GM21360 (cell line): ENCODE data around the gene GDA.

Experiments used
- ATAC-seq: cut with Tn5 transposase; IDR thresholded peaks from one replicate; pipeline ENCODE4 v1.9.1; 2021; ENCODE audit warnings: mild to moderate bottlenecking, moderate library complexity; ENCODE audit not compliant: unreplicated experiment

The GDA gene

DNA sequence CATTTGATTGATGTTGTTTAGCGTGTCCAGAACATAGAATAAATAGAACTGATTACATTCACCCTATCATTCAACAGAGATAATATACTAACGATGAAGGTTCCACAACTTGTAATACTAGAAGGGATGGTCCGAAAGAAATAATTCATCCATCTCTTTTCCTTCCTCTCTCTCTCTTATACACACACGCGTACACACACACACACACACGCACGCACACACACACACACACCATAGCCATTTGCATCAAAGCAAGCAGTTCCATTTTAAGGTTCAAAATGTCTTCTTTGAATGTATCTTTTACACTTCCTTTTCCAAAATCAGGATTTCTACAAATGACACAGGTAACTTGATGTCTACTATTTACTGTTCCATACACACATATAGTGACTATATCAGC is 887 bp downstream of the GDA start:
- ATAC-seq = no peak

DNA sequence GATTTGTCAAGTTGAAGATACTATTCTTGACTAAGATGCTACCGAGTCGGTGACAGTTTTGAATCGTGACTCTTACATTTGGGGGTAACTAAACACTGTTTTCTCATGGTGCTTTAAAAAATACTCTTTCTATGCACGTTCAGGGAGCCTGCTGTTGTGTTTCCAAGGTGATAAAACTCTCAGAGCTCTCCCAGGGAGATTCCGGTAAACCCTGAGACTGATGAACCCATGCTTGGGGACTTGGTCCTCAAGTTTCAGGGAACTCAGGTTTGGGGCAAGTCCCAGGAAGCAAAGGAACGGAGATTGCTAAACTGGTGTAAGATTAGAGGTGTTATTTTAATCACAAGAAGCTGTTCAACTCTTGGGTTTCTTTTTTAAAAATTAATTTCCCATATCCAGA is 1.4 kb downstream of the GDA start:
- ATAC-seq = no peak

DNA sequence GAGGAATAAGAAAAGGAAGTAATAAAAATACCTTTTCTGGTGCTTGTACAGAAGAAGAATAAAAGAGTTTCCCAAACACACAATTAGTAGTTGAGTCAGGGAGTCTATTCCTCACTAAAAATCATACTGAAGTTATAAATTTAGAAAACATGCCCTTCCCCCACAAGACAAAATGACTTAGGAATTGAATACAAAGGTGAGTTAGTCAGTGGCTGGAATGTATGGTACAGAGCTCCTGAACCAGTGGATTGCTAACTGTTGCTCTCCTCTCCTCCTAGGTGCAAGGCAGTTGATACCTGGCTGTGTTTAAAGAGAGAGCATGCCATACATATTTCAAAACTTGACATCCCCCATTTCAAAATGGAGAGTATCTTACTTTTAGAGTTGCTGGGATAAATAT is 1.9 kb downstream of the GDA start:
- no peak for ATAC-seq

DNA sequence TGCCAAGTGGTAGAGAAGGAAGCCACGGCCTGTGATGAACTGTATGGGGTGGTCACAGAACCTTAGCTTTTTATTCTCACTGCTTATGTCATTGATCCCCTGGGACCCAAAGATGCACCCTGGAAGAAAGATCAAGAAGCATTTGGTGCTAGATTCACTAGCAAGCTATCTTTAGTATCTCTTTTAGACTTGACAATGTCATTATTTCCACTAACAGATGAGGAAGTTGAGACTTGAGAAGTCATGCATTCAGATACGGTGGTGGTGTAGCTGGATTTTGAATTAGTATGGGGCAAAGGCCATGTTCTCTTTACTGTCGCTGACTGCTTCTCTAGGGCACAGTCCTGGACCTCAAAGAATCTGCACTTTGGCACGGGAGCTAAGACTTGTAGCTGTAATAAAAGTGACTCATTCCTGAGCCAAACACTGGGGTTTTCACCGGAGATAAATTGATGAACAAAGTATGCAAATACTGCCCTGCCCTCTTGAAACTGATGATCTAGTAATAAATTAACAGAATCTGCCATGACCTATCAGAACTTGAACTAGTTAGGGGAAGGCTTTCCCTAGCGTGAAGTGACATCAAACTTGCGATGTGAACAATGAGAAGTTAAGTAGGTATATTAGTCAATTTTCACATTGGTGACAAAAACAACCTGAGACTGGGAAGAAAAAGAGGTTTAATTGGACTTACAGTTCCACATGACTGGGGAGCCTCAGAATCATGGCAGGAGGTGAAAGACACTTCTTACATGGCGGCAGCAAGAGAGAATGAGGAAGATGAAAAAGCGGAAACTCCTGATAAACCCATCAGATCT is 5.4 kb downstream of the GDA start:
- ATAC-seq = peak; percentile 67

DNA sequence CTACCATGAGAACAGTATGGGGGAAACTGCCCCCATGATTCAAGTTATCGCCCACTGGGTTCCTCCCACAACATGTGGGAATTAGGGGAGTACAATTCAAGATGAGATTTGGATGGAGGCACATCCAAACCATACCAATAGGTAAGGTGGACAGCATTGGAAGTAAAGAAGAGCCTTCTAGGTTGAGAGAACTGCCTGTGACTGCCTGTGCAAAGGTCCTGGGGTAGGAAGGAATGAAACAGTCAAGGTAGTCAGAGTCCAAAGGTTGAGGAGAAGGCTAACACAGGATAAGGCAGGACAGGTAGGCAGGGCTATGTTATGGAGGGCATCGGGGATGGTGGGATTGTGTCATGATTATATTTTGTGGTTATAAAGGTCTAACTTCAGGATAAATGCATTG is 6.1 kb downstream of the GDA start:
- ATAC-seq = no peak

DNA sequence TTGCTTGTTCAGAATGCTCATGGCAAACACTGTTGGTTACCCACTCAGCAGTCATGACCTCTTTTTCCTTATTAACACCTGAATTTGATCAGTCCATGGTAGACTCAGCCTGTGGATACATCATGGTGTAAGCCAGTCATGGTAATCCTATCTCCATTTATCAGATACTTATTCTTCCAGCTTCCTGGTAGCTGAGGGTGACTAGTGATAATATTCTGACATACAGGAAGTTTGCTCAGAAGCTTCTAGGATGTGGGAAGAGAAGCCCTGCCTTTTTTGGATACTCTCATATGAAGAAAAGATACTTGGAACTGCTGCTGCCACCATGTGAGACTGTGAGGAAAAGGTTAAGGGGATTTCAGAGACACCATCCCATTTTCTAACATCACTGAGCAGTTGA is 7.3 kb downstream of the GDA start:
- no peak for ATAC-seq

DNA sequence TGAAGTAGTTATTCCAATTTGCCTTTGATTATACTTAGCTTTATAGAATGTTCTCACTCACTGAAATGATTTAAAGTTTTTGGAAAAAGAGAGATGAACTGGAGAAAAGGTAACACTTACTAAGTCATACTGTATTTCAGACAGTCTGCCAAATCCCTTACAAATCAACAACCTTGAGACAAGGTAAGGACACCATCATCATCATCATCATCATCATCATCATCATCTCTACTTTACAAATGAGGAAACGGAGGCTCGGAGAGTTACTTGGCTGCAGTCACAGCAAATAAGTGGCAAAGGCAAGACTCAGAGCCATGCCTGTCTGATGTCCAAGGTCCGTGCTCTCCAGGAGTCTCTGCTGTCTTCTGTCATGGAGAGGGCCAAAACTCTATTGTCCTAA is 9.4 kb downstream of the GDA start:
- no peak for ATAC-seq

DNA sequence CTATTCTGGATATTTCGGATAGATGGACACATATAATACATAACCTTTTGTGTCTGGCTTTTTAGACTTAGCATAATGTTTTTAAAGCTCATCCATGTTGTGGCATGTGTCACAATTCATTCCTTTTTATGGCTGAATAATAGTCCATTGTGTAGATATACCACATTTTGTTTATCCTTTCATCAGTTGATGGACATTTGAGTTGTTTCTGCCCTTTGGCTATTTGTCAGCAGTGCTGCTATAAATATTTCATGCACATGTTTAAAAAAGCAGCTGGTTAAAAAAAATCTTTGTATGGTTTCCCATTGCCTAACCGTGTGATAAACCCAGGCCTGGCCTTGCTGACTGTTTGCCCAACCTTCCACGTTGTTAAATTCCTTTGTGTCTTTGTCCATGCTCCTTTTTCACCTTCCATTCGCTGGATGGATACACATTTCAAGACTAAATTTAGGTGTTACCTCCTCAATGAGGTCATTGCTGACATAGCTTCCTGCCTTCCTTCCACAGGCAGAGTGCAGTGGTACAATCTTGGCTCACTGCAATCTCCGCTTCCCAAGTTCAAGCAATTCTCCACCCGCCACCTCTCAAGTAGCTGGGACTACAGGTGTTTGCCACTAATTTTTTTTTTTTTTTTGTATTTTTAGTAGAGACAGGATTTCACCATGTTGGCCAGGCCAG is 11.3 kb downstream of the GDA start:
- no peak for ATAC-seq

DNA sequence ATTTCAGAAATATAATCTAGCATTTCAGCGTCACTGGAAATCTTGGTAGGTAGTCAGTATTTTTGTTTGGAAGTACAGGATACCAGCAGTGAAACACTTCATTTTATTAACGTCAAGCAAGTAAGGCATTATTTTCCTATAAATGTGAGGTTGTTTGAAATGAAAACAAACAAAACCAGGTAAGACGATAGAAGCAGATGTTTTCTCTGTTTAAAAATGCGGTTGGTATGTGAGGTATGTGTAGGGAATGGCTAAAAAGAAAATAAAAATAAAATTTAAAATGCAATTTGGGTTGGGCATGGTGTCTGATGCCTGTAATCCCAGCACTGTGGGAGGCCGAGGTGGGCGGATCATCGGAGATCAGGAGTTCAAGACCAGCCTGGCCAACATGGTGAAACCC is 16.1 kb downstream of the GDA start:
- no peak for ATAC-seq

DNA sequence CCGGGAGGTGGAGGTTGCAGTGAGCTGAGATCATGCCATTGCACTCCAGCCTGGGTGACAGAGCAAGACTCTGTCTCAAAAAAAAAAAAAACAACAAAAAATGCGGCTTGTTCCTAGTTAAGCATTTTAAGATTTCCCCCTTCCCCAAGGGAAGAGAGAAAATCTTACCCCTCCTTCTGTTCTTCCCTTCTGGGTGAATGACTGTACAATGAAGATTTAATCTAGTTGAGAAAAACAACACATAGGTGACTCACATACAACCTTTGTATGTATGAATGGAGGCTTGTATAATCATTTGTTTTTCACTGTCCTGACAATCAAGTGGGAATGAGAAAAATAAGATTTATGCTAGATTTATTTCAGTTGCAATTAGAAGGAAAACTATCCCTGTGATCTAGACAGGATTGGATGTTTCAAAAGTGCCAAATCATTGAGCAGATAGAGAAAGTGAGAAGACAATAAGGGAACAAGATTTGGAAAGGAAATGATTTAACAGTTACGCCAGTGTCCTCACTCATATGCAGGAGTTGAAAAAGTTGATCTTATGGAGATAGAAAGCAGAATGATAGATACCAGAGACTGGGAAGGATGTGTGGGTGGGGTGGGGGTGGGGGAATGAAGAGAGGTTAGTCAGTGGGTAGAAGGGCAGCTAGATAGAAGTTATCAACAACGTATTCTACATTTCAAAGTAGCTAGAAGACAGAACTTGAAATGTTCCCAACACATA is 16.7 kb downstream of the GDA start:
- ATAC-seq = no peak

DNA sequence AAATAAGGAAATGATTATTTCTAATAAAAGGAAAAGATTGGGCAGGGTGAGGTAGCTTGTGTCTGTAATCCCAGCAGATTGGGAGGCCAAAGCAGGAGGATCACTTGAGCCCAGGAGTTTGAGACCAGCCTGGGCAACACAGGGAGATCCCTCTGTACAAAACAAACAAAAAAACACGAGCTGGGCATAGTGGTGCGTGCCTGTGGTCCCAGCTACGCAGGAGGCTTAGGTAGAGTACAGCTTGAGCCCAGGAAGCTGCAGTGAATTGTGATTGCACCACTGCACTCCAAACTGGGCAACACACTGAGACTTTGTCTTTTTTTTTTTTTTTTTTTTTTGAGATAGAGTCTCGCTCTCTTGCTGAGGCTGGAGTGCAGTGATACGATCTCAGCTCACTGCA is 18.8 kb downstream of the GDA start:
- no peak for ATAC-seq

DNA sequence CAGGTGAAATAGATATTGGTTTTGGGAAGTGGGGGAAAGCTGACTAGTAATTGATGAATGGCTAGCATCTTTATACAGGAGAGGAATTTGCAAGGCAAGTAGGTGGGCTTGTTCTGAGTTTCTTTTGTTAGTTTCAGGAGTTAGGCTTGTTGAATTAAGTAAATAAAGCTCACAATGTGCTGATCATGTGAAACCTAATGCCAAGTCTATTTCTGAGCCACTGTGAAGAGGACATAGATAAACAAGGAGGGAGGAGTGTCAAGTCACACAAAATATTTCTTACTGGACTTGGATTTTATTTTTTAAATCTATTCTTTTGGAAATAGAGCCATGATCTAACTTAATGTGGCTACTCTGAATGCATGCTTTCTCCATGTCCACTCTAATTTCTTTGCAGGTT is 19.9 kb downstream of the GDA start:
- no peak for ATAC-seq

DNA sequence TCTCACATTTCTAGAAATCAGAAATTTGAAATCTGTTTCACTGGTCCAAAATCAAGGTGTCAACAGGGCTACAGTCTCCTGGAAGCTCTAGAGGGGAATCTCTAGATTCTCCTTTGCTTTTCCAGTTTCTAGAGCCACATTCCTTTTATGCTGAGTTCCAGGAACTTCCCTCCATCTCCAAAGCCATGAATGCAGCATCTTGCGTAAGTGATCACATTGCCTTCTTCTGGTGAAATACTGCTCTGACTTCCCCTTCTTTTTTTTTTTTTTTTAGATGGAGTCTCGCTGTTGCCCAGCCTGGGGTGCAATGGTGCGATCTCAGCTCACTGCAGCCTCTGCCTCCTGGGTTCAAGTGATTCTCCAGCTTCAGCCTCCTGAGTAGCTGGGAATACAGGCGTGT is 23.8 kb downstream of the GDA start:
- no peak for ATAC-seq

DNA sequence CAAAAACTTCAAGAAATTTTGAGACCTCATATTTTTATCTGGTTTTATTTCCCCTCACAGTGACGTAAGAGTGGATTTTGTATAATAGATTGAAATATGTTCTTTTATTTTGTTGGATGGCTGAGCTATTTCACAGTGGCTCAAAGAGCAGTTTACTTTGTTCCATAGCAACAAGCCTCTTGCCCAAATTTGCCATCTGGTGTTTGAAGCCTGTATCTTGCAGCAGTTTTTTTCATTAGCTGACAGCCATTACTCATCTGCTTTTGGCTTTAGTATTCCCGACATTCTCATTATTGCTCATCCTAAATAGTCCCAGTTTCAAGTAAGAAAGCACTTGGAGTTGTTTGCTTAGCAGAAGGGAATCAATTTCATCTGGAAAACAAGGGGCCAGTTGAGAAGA is 36.3 kb downstream of the GDA start:
- no peak for ATAC-seq

DNA sequence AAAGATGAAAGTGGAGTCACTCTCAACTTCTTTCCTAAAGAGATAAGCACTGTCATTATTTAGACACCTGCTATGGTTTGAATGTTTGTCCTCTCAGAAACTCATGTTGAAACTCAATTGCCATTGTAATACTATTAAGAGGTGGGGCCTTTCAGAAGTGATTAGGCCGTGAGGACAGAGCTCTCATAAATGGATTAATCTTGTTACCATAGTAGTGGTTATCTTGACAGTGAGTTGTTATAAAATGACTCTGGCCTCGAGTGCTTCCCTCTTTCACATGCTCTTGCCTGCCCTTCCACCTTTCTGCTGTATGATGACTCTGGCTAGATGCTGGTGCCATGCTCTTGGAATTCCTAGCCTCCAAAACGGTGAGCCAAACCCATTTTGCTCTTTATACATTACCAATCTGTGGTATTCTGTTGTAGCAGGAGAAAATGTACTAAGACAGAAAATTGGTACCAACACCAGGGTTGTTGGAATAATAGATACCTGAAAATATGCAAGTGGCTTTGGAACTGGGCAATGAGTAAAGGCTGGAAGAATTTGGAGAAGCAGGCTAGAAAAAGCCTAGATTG is 38.0 kb downstream of the GDA start:
- no peak for ATAC-seq

DNA sequence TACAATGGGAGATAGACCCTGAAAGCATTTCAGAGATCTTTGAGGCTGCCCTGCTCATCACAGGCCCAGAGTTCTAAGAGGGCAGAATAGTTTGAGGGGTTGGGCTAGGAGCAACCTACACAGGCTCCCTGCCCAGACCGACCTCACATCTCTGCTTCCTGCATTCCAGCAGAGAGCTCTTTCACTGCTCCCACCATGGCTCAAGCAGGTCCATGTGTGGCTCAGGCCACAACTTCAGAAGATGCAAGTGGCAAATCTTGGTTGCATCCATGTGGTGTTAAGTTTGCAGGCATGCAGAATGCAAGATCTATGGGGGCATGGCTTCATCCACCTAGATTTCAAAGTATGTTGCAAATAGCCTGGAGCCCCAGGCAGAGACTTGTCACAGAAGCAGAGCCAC is 39.0 kb downstream of the GDA start:
- no peak for ATAC-seq

DNA sequence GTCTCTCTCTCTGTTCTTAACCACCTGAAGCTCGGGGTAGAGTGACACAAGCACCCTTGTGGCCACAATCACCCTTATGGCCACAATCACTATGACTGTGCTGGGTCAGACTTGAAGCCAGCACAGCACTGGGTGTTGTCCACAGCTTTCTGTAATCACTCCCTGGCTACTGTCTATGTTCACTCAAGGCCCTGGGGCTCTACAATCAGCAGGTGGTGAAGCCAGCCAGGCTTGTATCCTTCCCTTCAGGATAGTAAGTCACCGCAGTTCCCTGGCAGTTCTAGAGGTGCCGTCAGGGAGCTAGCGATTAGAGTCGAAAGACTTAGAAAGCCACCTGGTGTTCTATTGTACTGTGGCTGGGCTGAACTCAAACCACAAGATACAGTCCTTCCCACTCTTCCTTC is 44.2 kb downstream of the GDA start:
- no peak for ATAC-seq

DNA sequence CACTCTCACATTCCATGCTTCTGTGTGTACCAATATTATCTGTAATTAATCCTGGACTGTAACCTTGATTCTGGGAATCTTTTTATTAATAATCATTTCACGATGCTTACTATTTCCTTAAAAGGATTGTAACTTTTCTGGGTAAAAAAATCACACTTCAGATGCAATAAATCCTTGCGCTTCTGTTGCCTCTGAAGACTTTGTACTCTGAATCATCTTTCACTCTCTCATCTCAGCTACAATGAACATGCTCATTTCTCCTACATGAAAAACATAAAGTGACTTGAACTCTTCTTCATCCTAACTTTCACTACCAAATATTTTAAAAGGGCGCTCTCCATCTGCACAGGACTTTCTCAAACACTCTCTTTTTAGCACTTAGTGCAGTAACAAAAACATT is 50.0 kb downstream of the GDA start:
- no peak for ATAC-seq

DNA sequence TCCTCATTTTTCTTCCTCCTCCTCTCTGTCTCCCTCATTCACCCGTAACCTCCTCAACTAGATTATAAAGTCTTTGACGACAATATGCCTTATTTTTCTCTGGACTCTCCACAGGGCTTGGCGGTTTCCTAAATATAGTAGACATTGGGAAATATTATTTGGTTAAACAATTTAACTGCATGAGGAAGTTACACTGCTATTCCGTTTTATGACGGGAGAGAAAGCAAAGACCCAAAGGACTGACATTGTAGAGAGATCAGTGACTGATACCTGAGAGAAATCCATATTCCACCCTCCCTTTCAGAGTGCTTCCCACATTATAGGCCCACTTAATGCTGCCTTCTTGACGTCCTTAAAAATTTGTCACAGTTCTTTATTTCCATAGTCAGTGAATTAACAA is 51.2 kb downstream of the GDA start:
- ATAC-seq = no peak

DNA sequence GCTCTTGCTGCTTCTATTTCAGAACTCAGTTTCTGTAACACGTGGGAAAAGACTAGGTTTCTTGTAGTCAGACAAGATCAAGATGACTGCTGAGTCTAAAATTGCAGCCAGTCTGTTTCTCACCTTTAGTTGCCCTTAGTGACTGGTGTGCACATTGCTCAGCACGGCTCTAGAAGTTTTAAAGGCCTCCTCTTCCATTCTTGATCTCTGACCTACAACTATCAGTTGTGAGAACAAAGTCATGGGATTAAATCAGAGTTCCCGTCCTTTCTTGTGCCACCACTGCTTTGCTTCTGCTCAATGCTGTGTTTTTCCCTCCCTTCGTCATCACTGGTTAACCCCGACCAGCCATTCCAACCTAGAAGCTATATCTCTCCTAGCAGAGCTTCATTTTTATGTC is 52.8 kb downstream of the GDA start:
- no peak for ATAC-seq

DNA sequence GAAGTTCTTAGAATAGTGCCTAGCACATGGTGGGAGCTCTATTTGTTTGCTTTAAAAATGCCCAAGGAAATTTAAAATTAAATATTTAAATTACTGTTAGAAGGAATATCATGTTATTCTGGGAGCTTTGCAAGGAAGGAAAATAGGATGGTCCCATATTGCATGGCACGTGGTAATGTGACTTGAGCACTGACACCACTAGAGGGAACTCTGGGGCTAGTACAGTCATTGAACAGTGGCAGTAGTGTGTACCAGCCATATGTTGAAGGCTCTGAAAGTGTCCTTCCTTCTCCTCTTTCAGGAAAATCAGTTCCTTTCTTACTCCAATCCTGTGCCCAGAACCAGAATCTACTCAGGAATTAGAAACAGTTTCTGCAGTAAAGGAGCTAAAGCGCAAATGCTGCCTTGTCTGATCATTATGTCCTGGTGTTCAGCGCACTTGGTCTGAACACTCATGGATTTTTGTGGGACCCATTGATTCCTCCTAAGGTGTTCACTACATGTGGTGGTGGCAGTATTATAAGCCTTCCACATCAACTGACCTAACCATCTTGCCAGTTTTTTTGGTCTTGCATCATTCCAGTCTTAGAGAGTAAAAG is 54.1 kb downstream of the GDA start:
- ATAC-seq = peak; percentile 67
